GM23248 (cell line): ENCODE measurements around the gene ADAMTS15. TPM values are rescaled to one million over a fixed set of nuclear protein-coding genes. Genes with fewer than 3 reads are reported as not detected.

ENCODE experiments used
- DNase-seq: peaks from one replicate; pipeline ENCODE4 v3.0.0-alpha.2; 2015
- H2AFZ ChIP-seq: fragments of 200-600 bp; sonication (generic); 2 replicates; pipeline ENCODE4 v1.6.1; 2016; ENCODE audit warnings: antibody characterized with exemption
- H3F3A ChIP-seq: fragments of 200-600 bp; sonication (generic); 2 replicates; pipeline ENCODE4 v1.6.1; 2016; ENCODE audit warnings: mild to moderate bottlenecking, antibody characterized with exemption, mixed run types; ENCODE audit not compliant: insufficient read depth
- H3K27ac ChIP-seq: fragments of 200-600 bp; sonication (generic); 2 replicates; pipeline ENCODE4 v1.5.1; 2016; ENCODE audit warnings: mild to moderate bottlenecking
- H3K27me3 ChIP-seq: fragments of 200-600 bp; sonication (generic); replicated peaks from 2 replicates; pipeline ENCODE4 v1.6.1; 2016; ENCODE audit warnings: mild to moderate bottlenecking; ENCODE audit not compliant: insufficient read depth
- H3K36me3 ChIP-seq: fragments of 200-600 bp; sonication (generic); 2 replicates; pipeline ENCODE4 v1.6.1; 2016; ENCODE audit warnings: low read depth, mild to moderate bottlenecking
- H3K4me1 ChIP-seq: fragments of 200-600 bp; sonication (generic); 2 replicates; pipeline ENCODE4 v1.6.1; 2016; ENCODE audit warnings: mild to moderate bottlenecking; ENCODE audit not compliant: insufficient read depth
- H3K4me2 ChIP-seq: fragments of 200-600 bp; sonication (generic); one replicate; pipeline ENCODE4 v1.6.1; 2016; ENCODE audit warnings: mild to moderate bottlenecking; ENCODE audit not compliant: unreplicated experiment
- H3K4me3 ChIP-seq: fragments of 200-600 bp; sonication (generic); 2 replicates; pipeline ENCODE4 v1.5.1; 2016; ENCODE audit warnings: mild to moderate bottlenecking
- H3K79me2 ChIP-seq: fragments of 200-600 bp; sonication (generic); 2 replicates; pipeline ENCODE4 v1.6.1; 2016; ENCODE audit warnings: mild to moderate bottlenecking; ENCODE audit not compliant: insufficient read depth
- H3K9ac ChIP-seq: fragments of 200-600 bp; sonication (generic); 2 replicates; pipeline ENCODE4 v1.6.1; 2016; ENCODE audit warnings: mild to moderate bottlenecking
- H3K9me2 ChIP-seq: fragments of 200-600 bp; sonication (generic); 2 replicates; pipeline ENCODE4 v1.6.1; 2016; ENCODE audit warnings: mixed run types, mild to moderate bottlenecking, moderate library complexity; ENCODE audit not compliant: insufficient read depth
- H3K9me3 ChIP-seq: fragments of 200-600 bp; sonication (generic); one replicate; pipeline ENCODE4 v1.6.1; 2017; ENCODE audit warnings: low read depth
- H4K20me1 ChIP-seq: fragments of 200-600 bp; sonication (generic); 2 replicates; pipeline ENCODE4 v1.6.0; 2016; ENCODE audit not compliant: insufficient read depth
- EZH2 ChIP-seq: fragments of 200-600 bp; sonication (generic); IDR thresholded peaks from 2 replicates; pipeline ENCODE4 v1.6.1; 2018; ENCODE audit warnings: antibody characterized with exemption, mild to moderate bottlenecking; ENCODE audit not compliant: insufficient read depth, poor library complexity, severe bottlenecking
- EZH2phosphoT487 ChIP-seq: fragments of 200-600 bp; sonication (generic); IDR thresholded peaks from 2 replicates; pipeline ENCODE4 v1.6.1; 2018; ENCODE audit warnings: antibody characterized with exemption, moderate library complexity, mild to moderate bottlenecking, low read depth; ENCODE audit not compliant: insufficient read depth
- WGBS, 2 experiments: methylation state at CpG; one replicate each; pipeline ENCODE4 v1.1.6; 2015 to 2017; ENCODE audit warnings: low lambda C conversion rate in 2 of 2, low coverage in 1 of 2; ENCODE audit errors: missing lambda C conversion rate in 2 of 2; 5-methylcytosine and 5-hydroxymethylcytosine counted together
- in situ Hi-C: fragments of 300-500 bp; cut with MboI; formaldehyde crosslinking; loops from 2 replicates; pipeline ENCODE4 v1.15.0; 2020
- polyA plus RNA-seq: library from polyadenylated mRNA; unstranded; fragments of >200 nt; fragmentation: Nextera tagmentation; extraction: Ambion mirVana; gene quantifications from 2 replicates; pipeline ENCODE4 v1.2.1, GENCODE V29; 2016
- total RNA-seq: library from RNA; depleted of rRNA; stranded (reverse); fragments of >200 nt; shearing (Covaris generic); gene quantifications from 2 replicates; pipeline ENCODE4 v1.2.3, GENCODE V29; 2014

Gene ADAMTS15
- total and polyA plus RNA-seq, 2 experiments from 2014 or later: 0.09 to 0.97 TPM

GRCh38 chr11:130402570-130402969 lies 45.9 kb upstream of the ADAMTS15 start:
- Histone ChIP-seq H3K4me3 (no peak overlapping the region), H4K20me1 (no peaks in the 10 kb centered on the region), H3K27me3 (no peaks in the 10 kb centered on the region), H3K9me3 (no peaks in the 10 kb centered on the region), H3K9ac (no peak overlapping the region), H3K4me1 (peaks cover 43% of the 10 kb centered on the region), H3K4me2 (peak overlapping the region; percentile 70), H3F3A (peaks cover 48% of the 10 kb centered on the region), H2AFZ (no peak overlapping the region), H3K9me2 (no peaks in the 10 kb centered on the region), H3K79me2 (no peaks in the 10 kb centered on the region), H3K27ac (peak overlapping the region; percentile 71; the same call in 1 of the 2 replicates), H3K36me3 (no peaks in the 10 kb centered on the region)
- no peak for DNase-seq
- TF ChIP-seq EZH2: no peak
- no peak for TF ChIP-seq EZH2phosphoT487
- in situ Hi-C loops: no loop called here
- 53 to 56% methylated on average over 2 of the region's 2 CpGs for WGBS, 2 experiments

- WGBS, 2 experiments: 1 to 2% methylated on average over 11 of the region's 11 CpGs
- Histone ChIP-seq H3K27me3 (no peaks in the 10 kb centered on the region), H3K4me3 (peak overlapping the region; percentile 32), H3K9me3 (no peaks in the 10 kb centered on the region), H3K27ac (peak overlapping the region; percentile 71), H3F3A (peaks cover 54% of the 10 kb centered on the region), H3K9ac (peak overlapping the region; percentile 11; the same call in 1 of the 2 replicates), H3K9me2 (no peaks in the 10 kb centered on the region), H3K79me2 (no peaks in the 10 kb centered on the region), H3K36me3 (no peaks in the 10 kb centered on the region), H3K4me1 (peaks cover 50% of the 10 kb centered on the region), H2AFZ (peak overlapping the region; percentile 42), H3K4me2 (peak overlapping the region; percentile 70), H4K20me1 (no peaks in the 10 kb centered on the region)
- 0 out of 2 replicates have a peak, but pooled peaks have one; percentile 24 for TF ChIP-seq EZH2phosphoT487
- no peak for TF ChIP-seq EZH2
- DNase-seq: peak; percentile 97
- in situ Hi-C loops: no loop called here
These were observed 45.1 kb upstream of the ADAMTS15 start for GRCh38 chr11:130403271-130403804.

GRCh38 chr11:130403967-130404366 lies 44.5 kb upstream of the ADAMTS15 start:
- Histone ChIP-seq H3K4me3 (0 out of 2 replicates have a peak overlapping the region, but pooled peaks have one; percentile 32), H2AFZ (no peak overlapping the region), H3K9me2 (no peaks in the 10 kb centered on the region), H3K27me3 (no peaks in the 10 kb centered on the region), H3K4me2 (peak overlapping the region; percentile 70), H3K27ac (peak overlapping the region; percentile 71), H3F3A (peaks cover 61% of the 10 kb centered on the region), H3K9ac (peak overlapping the region; percentile 11; the same call in 1 of the 2 replicates), H4K20me1 (no peaks in the 10 kb centered on the region), H3K36me3 (no peaks in the 10 kb centered on the region), H3K9me3 (no peaks in the 10 kb centered on the region), H3K79me2 (no peaks in the 10 kb centered on the region), H3K4me1 (peaks cover 53% of the 10 kb centered on the region)
- in situ Hi-C loops: no loop called here
- no peak for DNase-seq
- TF ChIP-seq EZH2: no peak
- no peak for TF ChIP-seq EZH2phosphoT487
- WGBS, 2 experiments: 79 to 83% methylated on average over 3 of the region's 3 CpGs

GRCh38 chr11:130404727-130405126 lies 43.7 kb upstream of the ADAMTS15 start:
- H3K79me2 ChIP-seq: no peaks in the 10 kb centered on the region

More at GRCh38 chr11:130404727-130405126, 43.7 kb upstream of the ADAMTS15 start:
- H3F3A ChIP-seq: peaks cover 56% of the 10 kb centered on the region
- H3K9me3 ChIP-seq: no peaks in the 10 kb centered on the region
- no peak overlapping the region for H2AFZ ChIP-seq
- no peaks in the 10 kb centered on the region for H3K9me2 ChIP-seq
- no peak overlapping the region for H3K4me2 ChIP-seq
- H3K9ac ChIP-seq: no peak overlapping the region
- in situ Hi-C loops: no loop called here
- H3K27ac ChIP-seq: no peak overlapping the region
- no peak for DNase-seq
- H4K20me1 ChIP-seq: no peaks in the 10 kb centered on the region
- 89 to 93% methylated on average over 5 of the region's 5 CpGs for WGBS, 2 experiments
- no peaks in the 10 kb centered on the region for H3K27me3 ChIP-seq
- H3K4me3 ChIP-seq: no peak overlapping the region
- TF ChIP-seq EZH2phosphoT487 (no peak), EZH2 (no peak)
- H3K4me1 ChIP-seq: peaks cover 53% of the 10 kb centered on the region
- no peaks in the 10 kb centered on the region for H3K36me3 ChIP-seq
